Upper lobe of left lung (tissue), 4 donors: ENCODE results near the gene CUX1.

Experiments used
- EP300 ChIP-seq, 4 donors: sonication (generic); formaldehyde crosslinking; IDR thresholded peaks; one replicate each; pipeline ENCODE4 v1.5.1; 2017; ENCODE audit warnings: antibody characterized with exemption in 4 of 4, control low read depth in 2 of 4
- TF ChIP-seq, protein P1 (sequence below), 6 experiments: fragments of 450-650 bp in 4 of 6; fragments of 200-600 bp in 2 of 6; sonication (generic) in 2 of 6; IDR thresholded peaks; one replicate each; pipeline ENCODE4 v1.5.1; 2016 to 2019; ENCODE audit warnings: antibody characterized with exemption in 6 of 6

DNA sequence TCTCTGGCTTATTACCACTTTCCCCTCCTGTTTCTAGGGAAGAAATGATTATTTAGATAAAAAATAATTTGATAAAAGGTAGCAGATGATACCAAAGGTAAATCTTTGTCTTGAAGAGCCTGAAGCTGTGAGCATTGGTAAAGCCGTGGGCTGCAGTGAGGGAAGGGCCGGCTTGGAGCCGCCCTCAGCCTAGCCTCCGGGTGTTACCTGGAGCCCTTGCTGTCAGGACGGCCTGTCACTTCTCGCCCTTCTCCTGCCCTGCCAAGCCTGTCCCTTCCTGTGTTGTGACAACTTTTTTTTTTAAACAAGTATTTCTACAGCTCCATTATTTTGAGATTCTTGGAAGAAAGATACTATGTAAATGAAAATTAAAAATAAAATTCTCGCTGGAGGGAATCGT lies 7.0 kb downstream of the CUX1 start:
- TF ChIP-seq, protein P1, sequence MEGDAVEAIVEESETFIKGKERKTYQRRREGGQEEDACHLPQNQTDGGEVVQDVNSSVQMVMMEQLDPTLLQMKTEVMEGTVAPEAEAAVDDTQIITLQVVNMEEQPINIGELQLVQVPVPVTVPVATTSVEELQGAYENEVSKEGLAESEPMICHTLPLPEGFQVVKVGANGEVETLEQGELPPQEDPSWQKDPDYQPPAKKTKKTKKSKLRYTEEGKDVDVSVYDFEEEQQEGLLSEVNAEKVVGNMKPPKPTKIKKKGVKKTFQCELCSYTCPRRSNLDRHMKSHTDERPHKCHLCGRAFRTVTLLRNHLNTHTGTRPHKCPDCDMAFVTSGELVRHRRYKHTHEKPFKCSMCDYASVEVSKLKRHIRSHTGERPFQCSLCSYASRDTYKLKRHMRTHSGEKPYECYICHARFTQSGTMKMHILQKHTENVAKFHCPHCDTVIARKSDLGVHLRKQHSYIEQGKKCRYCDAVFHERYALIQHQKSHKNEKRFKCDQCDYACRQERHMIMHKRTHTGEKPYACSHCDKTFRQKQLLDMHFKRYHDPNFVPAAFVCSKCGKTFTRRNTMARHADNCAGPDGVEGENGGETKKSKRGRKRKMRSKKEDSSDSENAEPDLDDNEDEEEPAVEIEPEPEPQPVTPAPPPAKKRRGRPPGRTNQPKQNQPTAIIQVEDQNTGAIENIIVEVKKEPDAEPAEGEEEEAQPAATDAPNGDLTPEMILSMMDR (IDR thresholded peaks at IDR 0.05): no peak
- TF ChIP-seq EP300 (IDR thresholded peaks at IDR 0.05): no peak
